Fibroblast of mammary gland (primary cell): ENCODE measurements around the gene MFAP2.

Experiments
- DNase-seq: peaks from one replicate; pipeline ENCODE4 v3.0.0-alpha.2; 2010; ENCODE audit warnings: low read depth
- H3K4me3 ChIP-seq: 2 replicates; pipeline ENCODE4 v1.5.1; 2011; ENCODE audit warnings: low read depth, mild to moderate bottlenecking, low read length, moderate library complexity; ENCODE audit not compliant: control insufficient read depth
- TF ChIP-seq, protein P1 (sequence below): conservative IDR thresholded peaks from 2 replicates; pipeline ENCODE4 v1.5.1; 2011; ENCODE audit warnings: low read depth, low read length, inconsistent platforms; ENCODE audit not compliant: control insufficient read depth, insufficient read depth

Gene MFAP2

DNA sequence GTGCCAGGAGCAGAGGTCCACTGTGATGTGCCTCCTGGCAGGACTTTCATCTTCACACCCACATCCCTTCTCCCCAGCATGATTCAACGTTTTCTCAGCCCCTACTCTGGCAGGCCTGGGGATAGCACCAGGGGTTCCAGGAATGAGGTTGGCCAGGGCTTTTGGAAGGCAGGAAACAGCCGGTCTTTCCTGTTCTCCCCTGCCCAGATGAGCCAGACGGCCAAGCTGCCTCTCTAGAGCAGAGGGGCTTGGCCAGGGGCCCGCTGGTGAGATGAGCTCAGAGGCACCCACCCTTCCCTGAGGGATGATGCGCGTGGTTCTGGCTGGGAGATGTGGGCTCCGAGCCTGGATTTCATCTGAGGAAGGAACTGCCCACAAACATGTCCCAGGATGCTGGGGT lies 4.3 kb upstream of the MFAP2 start:
- TF ChIP-seq, protein P1, sequence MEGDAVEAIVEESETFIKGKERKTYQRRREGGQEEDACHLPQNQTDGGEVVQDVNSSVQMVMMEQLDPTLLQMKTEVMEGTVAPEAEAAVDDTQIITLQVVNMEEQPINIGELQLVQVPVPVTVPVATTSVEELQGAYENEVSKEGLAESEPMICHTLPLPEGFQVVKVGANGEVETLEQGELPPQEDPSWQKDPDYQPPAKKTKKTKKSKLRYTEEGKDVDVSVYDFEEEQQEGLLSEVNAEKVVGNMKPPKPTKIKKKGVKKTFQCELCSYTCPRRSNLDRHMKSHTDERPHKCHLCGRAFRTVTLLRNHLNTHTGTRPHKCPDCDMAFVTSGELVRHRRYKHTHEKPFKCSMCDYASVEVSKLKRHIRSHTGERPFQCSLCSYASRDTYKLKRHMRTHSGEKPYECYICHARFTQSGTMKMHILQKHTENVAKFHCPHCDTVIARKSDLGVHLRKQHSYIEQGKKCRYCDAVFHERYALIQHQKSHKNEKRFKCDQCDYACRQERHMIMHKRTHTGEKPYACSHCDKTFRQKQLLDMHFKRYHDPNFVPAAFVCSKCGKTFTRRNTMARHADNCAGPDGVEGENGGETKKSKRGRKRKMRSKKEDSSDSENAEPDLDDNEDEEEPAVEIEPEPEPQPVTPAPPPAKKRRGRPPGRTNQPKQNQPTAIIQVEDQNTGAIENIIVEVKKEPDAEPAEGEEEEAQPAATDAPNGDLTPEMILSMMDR: no peak
- peak; percentile 95 for DNase-seq
- H3K4me3 ChIP-seq: no peak overlapping the region

DNA sequence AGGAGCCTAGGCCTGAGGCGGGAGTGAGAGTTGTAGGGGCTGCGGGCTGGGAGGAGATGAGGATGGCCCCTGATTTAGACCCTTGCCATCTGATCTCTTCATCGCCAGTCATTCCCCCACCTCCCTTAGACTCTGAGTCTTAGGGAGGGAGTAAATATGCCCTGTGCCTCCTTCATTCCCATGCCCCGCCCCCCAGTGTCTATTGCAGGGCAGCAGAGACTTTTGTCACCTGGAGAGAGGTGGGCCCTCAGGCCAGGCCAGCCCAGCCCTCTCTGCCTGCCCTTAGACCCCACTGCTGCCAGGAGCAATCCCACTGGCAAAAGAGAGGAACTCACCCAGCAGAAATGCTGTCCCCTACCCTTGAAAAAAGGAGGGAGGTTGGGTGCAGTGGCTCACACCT lies 3.2 kb upstream of the MFAP2 start:
- TF ChIP-seq, protein P1: no peak
- no peak overlapping the region for H3K4me3 ChIP-seq
- DNase-seq: no peak

DNA sequence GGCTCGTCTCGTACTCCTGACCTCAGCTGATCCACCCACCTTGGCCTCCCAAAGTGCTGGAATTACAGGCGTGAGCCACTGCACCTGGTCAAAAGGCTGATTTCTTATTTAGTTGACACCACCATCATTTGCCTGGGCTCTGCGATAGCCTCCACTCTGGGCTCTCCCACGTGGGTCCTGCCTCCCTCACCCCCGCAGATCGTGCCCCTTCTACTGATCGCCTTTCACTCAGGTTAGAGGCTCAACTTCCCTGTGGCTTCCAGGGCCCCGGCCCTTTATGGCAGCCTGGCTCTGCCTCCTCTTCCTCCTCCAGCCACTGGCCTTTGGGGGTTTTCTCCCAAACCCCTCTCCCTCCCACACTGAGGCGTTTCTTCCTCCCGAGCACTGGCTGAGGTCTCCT lies 2.5 kb upstream of the MFAP2 start:
- no peak for DNase-seq
- TF ChIP-seq, protein P1: no peak

DNA sequence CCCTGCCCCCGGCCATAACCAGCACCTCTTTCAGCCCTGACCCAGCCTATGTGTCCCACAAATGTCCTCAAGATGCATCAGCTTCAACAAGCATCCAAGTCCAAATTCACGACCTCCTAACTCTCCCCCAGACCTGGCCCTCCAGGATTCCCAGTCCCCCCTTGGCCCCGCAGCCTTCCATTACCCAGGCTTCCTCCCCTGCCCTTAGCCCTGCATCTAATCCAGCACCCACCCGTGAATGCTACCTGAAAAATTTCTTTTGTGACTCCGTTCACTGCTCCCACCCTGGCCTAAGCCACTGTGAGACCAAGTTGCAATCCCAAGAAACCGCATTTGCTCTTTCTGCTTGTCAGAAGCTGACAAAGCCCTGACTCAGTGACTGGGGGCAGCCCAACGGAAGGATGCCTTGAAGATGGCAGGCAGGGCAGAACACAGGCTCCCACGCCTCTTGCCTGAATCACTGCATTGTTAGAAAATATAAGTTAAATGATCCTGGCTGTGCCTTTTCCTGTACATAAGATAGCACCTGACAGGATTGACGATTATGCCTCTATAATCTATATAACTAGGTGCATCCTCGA lies 939 bp upstream of the MFAP2 start:
- DNase-seq: peak; percentile 95
- H3K4me3 ChIP-seq: peak overlapping the region; percentile 9
- TF ChIP-seq, protein P1: no peak

More for the DNA sequence above, 2.5 kb upstream of the MFAP2 start:
- H3K4me3 ChIP-seq: no peak overlapping the region

DNA sequence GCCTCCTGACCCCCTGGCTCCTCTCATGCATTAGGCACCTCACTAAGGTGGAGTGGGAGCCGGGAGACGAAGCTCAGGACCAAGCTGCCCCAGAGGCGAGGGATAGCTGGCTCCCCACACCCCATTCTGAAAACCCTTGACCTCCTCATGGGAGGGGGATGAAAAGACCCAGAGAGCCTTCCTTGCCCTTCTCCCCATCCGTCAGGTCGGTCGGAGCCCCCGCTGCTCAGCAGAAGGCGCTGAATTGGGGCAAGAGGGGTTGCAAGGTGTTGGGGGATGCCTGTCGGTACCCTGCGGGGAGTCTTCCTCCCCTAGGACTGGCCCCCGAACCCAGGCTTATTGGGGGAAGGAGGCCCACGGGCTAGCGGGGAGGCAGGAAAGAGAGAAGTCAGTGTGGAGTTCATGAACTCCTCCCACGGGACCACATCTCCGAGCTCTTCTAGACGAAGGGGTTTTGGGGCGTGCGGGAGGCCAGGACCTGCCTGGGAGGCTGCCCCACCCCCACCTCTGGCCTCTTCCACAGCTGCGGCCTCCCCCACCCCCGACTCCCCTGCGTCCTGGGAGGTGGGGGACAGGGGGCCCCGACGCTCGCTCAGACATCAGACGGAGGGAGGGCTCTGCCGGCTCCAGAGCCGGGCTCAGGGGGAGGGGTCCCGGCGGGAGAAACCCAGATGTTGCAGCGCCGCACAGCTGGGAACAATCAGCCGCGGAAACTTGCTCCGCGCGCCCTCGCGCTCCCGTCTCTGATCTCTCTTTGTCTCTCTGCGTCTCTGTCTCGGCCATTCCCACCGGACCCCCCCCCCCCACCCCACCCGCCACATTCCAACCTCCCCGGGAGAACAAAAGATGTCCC lies 719 bp downstream of the MFAP2 start:
- peak overlapping the region; percentile 70 for H3K4me3 ChIP-seq
- peak; percentile 67 for DNase-seq
- TF ChIP-seq, protein P1: no peak

DNA sequence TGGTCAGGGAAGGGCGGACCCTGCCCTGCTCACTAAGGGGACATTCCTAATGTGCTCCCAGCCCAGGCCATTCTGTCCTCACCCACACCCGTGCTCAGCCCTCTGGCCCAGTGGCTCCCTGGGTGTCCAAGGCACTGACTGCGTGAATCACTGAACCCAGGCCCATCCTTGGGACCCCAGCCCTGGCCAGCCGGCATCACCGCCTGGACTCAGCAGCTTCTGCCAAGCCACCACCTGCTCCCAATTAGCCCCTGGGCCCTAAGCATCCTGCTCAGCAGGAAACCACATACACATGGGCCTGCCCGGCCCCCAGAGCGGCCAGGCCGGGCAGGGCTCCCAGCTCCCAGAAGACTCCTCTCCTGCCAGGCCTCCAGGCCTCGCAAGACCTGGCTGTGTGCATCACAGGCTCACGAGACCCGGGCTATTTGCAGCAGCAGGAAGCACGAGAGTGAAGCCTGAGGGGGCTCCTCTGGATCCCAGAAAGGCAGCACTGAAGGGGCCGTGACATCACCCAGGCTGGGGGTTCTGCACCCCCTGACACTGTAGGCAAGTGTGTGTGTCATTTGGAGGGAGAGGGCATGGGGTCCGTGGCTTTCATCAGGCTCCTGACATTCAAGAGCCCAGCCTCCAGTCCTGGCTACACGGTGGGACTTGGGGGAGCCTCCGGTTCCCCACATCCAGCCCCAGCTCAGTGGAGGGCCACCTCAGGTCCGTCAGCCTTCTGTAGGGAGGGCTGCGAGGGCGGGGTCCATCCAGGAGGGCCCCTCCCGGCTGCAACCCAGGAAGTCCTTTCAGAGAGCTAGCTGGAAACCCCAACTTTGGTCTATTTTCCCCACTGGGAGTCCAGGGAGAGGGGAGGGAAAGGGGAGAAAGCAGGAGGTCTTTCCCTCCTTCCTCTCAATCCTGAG lies 1.6 kb downstream of the MFAP2 start:
- H3K4me3 ChIP-seq: peak overlapping the region; percentile 70

More for the DNA sequence above, 1.6 kb downstream of the MFAP2 start:
- peak; percentile 97 for DNase-seq
- TF ChIP-seq, protein P1: no peak
